GM12878 (cell line): ENCODE measurements around the gene SLC39A2.
"Not testable (repeated sequence)": the region's sequence is repeated elsewhere in the genome, so short reads cannot be mapped to it uniquely, and the experiment has no call there.

Experiments used
- CTCF ChIP-seq, 3 experiments: IDR thresholded peaks in 2 of 3; conservative IDR thresholded peaks in 1 of 3; 2 replicates each; pipeline ENCODE4 v1.5.1; 2011; ENCODE audit warnings: low read depth in 3 of 3, low read length in 3 of 3, mild to moderate bottlenecking in 3 of 3, control low read depth in 2 of 3, moderate library complexity in 2 of 3, inconsistent platforms in 1 of 3, mixed read lengths in 1 of 3; ENCODE audit not compliant: control insufficient read depth in 2 of 3, insufficient read depth in 1 of 3; ENCODE audit errors: extremely low read depth in 1 of 3
- EP300 ChIP-seq, 2 experiments: fragments of 150-350 bp in 1 of 2; IDR thresholded peaks; 2 replicates each; pipeline ENCODE4 v1.6.1; 2011 to 2012; ENCODE audit warnings: low read depth in 2 of 2, low read length in 2 of 2, borderline replicate concordance in 1 of 2, improper control_type of control experiment in 1 of 2, inconsistent platforms in 1 of 2; ENCODE audit not compliant: control insufficient read depth in 1 of 2
- ESRRA ChIP-seq: IDR thresholded peaks from 2 replicates; pipeline ENCODE4 v1.6.1; 2012; ENCODE audit warnings: mild to moderate bottlenecking, low read length, improper control_type of control experiment
- EZH2 ChIP-seq: IDR thresholded peaks from 2 replicates; pipeline ENCODE4 v1.6.1; 2012; ENCODE audit warnings: low read depth, mild to moderate bottlenecking, control low read depth, inconsistent platforms, low read length, borderline replicate concordance; ENCODE audit not compliant: control insufficient read depth
- HDAC2 ChIP-seq: fragments of 200-600 bp; sonication (generic); IDR thresholded peaks from 2 replicates; pipeline ENCODE4 v1.6.1; 2017
- JUND ChIP-seq: IDR thresholded peaks from 2 replicates; pipeline ENCODE4 v1.6.1; 2012; ENCODE audit warnings: low read depth, mild to moderate bottlenecking, low read length, improper control_type of control experiment, moderate library complexity
- POLR2A ChIP-seq: IDR thresholded peaks from 2 replicates; pipeline ENCODE4 v1.6.1; 2011; ENCODE audit warnings: low read depth, mild to moderate bottlenecking, low read length
- POLR2AphosphoS5 ChIP-seq: IDR thresholded peaks from 2 replicates; pipeline ENCODE4 v1.6.1; 2011; ENCODE audit warnings: mild to moderate bottlenecking, low read length, inconsistent platforms
- SMAD1 ChIP-seq: fragments of 450-650 bp; IDR thresholded peaks from 2 replicates; pipeline ENCODE4 v1.6.1; 2018; ENCODE audit warnings: mild to moderate bottlenecking, low read depth; ENCODE audit not compliant: partially characterized antibody
- SMAD5 ChIP-seq: IDR thresholded peaks from 2 replicates; pipeline ENCODE4 v1.6.1; 2016; ENCODE audit warnings: antibody characterized with exemption, low read depth
- SPI1 ChIP-seq: IDR thresholded peaks from 2 replicates; pipeline ENCODE4 v1.6.1; 2011; ENCODE audit warnings: low read depth, mild to moderate bottlenecking, low read length, moderate library complexity, borderline replicate concordance; ENCODE audit not compliant: insufficient read depth
- ZBTB33 ChIP-seq: fragments of 450-650 bp; IDR thresholded peaks from 2 replicates; pipeline ENCODE4 v1.6.1; 2017; ENCODE audit warnings: mild to moderate bottlenecking
- ZZZ3 ChIP-seq: IDR thresholded peaks from 2 replicates; pipeline ENCODE4 v1.6.1; 2011; ENCODE audit warnings: low read depth; ENCODE audit not compliant: control insufficient read depth, insufficient read length
- TF ChIP-seq, protein P1 (sequence below): IDR thresholded peaks from 2 replicates; pipeline ENCODE4 v1.6.1; 2012; ENCODE audit warnings: mild to moderate bottlenecking, low read depth, low read length

GRCh38 chr14:21040941-21041340 lies 41.8 kb downstream of the SLC39A2 start:
- not testable (repeated sequence) for TF ChIP-seq EZH2; ZBTB33; SPI1; SMAD5; POLR2AphosphoS5; POLR2A; JUND; CTCF (IDR thresholded peaks at IDR 0.05 in 2 of 3, conservative IDR thresholded peaks at IDR 0.05 in 1 of 3; ENCODE audit: control insufficient read depth in 2 of 3, extremely low read depth in 1 of 3, insufficient read depth in 1 of 3, low read depth in 3 of 3, low read length in 3 of 3); ZZZ3; ESRRA; EP300 (IDR thresholded peaks at IDR 0.05; ENCODE audit: borderline replicate concordance in 1 of 2, control insufficient read depth in 1 of 2, low read depth in 2 of 2, low read length in 2 of 2); SMAD1; HDAC2
- TF ChIP-seq, protein P1, sequence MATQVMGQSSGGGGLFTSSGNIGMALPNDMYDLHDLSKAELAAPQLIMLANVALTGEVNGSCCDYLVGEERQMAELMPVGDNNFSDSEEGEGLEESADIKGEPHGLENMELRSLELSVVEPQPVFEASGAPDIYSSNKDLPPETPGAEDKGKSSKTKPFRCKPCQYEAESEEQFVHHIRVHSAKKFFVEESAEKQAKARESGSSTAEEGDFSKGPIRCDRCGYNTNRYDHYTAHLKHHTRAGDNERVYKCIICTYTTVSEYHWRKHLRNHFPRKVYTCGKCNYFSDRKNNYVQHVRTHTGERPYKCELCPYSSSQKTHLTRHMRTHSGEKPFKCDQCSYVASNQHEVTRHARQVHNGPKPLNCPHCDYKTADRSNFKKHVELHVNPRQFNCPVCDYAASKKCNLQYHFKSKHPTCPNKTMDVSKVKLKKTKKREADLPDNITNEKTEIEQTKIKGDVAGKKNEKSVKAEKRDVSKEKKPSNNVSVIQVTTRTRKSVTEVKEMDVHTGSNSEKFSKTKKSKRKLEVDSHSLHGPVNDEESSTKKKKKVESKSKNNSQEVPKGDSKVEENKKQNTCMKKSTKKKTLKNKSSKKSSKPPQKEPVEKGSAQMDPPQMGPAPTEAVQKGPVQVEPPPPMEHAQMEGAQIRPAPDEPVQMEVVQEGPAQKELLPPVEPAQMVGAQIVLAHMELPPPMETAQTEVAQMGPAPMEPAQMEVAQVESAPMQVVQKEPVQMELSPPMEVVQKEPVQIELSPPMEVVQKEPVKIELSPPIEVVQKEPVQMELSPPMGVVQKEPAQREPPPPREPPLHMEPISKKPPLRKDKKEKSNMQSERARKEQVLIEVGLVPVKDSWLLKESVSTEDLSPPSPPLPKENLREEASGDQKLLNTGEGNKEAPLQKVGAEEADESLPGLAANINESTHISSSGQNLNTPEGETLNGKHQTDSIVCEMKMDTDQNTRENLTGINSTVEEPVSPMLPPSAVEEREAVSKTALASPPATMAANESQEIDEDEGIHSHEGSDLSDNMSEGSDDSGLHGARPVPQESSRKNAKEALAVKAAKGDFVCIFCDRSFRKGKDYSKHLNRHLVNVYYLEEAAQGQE: not testable (repeated sequence)
